ENCODE measurements around the gene GALNT7. TPM values are rescaled to one million over a fixed set of nuclear protein-coding genes. Genes with fewer than 3 reads are reported as not detected.

GALNT7 gene
- total and polyA plus RNA-seq, 9 donors = 9.0 to 23.7 (median 17.6) TPM

DNA sequence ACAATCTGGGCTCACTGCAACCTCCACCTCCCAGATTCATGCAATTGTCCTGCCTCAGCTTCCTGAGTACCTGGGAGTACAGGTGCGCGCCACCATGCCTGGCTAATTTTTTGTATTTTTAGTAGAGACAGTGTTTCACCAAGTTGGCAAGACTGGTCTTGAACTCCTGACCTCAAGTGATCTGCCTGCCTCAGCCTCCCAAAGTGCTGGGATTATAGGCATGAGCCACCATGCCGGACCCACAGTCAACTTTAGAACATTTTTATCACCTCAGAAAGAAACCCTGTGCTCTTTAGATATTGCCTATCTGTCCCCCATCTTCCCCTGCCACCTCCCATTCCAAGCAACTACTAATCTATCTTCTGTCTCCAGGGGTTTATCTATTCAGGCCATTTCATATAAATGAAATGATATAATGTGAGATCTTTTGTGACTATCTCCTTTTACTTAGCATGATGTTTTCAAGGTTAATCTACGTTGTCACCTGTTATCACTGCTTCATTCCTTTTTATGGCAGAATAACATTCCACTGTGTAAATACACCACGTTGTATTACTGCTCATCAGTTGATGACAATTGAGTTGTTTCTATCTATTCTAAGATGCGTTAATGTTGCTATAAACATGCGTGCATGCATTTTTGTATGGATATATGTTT lies 44.3 kb upstream of the GALNT7 start:
- Histone ChIP-seq H3K4me1 (ENCODE audit: insufficient read depth) (no peaks in the 10 kb centered on the region), H3K9me3 (no peaks in the 10 kb centered on the region), H3K27ac (no peak overlapping the region), H3K36me3 (no peaks in the 10 kb centered on the region), H3K27me3 (no peaks in the 10 kb centered on the region), H3K4me3 (no peak overlapping the region)
- intact Hi-C loops (cut with DNase I) = loop anchor here in 1 of 4 donors (10.0 kb wide), 1 partner anchor 590 kb away; no protein-coding TSS in a partner anchor
- TF ChIP-seq POLR2A (IDR thresholded peaks at IDR 0.05) = no peak
- TF ChIP-seq, protein P1, sequence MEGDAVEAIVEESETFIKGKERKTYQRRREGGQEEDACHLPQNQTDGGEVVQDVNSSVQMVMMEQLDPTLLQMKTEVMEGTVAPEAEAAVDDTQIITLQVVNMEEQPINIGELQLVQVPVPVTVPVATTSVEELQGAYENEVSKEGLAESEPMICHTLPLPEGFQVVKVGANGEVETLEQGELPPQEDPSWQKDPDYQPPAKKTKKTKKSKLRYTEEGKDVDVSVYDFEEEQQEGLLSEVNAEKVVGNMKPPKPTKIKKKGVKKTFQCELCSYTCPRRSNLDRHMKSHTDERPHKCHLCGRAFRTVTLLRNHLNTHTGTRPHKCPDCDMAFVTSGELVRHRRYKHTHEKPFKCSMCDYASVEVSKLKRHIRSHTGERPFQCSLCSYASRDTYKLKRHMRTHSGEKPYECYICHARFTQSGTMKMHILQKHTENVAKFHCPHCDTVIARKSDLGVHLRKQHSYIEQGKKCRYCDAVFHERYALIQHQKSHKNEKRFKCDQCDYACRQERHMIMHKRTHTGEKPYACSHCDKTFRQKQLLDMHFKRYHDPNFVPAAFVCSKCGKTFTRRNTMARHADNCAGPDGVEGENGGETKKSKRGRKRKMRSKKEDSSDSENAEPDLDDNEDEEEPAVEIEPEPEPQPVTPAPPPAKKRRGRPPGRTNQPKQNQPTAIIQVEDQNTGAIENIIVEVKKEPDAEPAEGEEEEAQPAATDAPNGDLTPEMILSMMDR (IDR thresholded peaks at IDR 0.05) = no peak
- no peak for TF ChIP-seq EP300 (IDR thresholded peaks at IDR 0.05)
- 91 to 93% (median 92%) methylated on average over 7 of the region's 7 CpGs for WGBS, 3 donors
- DNase-seq = no peak

DNA sequence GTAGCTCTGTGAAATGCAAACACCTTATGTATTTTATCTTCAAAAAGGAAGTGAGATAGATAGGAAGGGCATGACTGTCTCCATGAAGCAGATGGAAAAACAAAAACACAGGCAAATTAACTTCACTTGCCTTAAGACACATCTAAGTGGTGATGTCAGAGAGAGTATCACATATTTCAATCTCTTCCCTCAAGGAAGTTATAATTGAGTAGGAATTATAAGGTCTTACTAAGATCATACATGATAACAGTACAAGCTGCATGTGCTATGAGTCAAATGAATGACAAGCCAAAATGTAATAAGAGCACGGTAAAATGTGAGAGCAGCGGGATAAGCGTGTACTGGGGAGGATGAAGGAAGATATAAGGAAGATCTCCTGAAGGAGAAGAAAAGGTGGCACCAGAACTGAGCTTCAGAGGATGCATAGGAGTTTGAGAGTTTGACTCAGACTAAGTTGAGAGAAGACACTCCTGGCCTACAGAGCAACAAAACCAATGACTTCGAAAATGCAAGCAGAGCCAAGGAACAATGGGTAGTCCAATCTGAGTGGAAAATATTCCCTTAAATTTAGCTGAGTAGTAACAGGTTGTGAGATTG lies 43.3 kb upstream of the GALNT7 start:
- DNase-seq = no peak
- Histone ChIP-seq H3K9me3 (no peaks in the 10 kb centered on the region), H3K27me3 (no peaks in the 10 kb centered on the region), H3K4me1 (ENCODE audit: insufficient read depth) (no peaks in the 10 kb centered on the region), H3K4me3 (no peak overlapping the region), H3K36me3 (no peaks in the 10 kb centered on the region), H3K27ac (no peak overlapping the region)
- intact Hi-C loops (cut with DNase I) = loop anchor here in 1 of 4 donors (10.0 kb wide), 1 partner anchor 591 kb away; no protein-coding TSS in a partner anchor
- TF ChIP-seq EP300 (IDR thresholded peaks at IDR 0.05) (no peak), POLR2A (IDR thresholded peaks at IDR 0.05) (no peak)
- TF ChIP-seq, protein P1 (IDR thresholded peaks at IDR 0.05) = no peak
- WGBS, 3 donors = 84 to 94% (median 93%) methylated on average over 4 of the region's 4 CpGs

DNA sequence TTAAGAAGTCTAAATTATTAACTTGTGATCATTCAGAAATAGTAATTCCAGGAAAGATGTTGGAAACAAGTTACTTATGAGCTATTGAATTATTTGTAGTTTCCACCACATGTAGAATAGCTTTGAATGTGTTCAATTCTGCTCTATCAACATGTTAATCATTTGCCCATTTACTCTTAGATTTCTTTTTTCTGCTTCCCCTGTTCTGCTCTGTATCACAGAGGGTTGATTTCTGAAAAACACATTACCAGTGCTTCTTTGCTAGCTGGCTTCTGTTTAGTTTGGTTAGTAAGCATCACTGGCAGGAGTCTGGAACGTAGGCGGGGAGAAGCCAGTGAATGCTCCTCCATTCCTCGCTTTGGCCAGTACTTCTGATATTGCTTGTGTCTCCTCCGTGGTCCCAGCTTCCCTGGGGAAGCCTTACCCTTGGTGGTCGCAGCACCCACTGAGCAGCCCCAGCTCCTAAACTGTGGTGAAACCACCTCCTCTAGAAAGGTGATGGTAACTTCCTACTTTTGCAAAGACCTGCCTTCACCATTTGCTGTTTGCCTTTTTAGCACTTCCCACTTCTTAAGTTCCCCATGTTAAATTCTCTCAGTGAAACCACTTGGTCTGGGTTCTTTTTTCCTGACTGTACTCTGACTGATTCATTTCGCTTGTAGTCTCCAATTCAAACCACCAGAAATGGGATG lies 40.3 kb upstream of the GALNT7 start:
- no peak for DNase-seq

DNA sequence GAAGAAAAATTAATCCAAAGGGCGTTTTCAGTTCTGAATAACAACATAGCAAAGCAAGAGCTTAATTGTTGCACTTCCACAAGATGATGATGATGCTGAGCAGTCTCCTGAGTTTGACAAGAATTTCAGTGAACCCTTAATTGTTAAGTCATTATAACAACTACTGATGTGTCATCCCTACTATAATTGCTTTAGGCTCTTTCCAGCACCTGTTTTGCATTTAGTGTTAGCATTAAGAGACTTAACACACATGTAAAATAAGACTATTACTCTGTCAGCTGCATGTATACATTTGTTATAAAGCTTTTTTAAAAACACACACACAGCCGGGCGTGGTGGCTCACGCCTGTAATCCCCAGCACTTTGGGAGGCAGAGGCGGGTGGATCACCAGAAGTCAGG lies 37.9 kb upstream of the GALNT7 start:
- intact Hi-C loops (cut with DNase I) = no loop called here
- H3K27ac ChIP-seq = no peak overlapping the region
- DNase-seq = no peak
- 98 to 99% (median 98%) methylated on average over 5 of the region's 5 CpGs for WGBS, 3 donors
- no peaks in the 10 kb centered on the region for H3K4me1 ChIP-seq (ENCODE audit: insufficient read depth)
- H3K4me3 ChIP-seq = no peak overlapping the region
- H3K36me3 ChIP-seq = no peaks in the 10 kb centered on the region
- no peaks in the 10 kb centered on the region for H3K9me3 ChIP-seq
- H3K27me3 ChIP-seq = no peaks in the 10 kb centered on the region
- TF ChIP-seq POLR2A (IDR thresholded peaks at IDR 0.05) = no peak
- no peak for TF ChIP-seq EP300 (IDR thresholded peaks at IDR 0.05)
- TF ChIP-seq, protein P1 (IDR thresholded peaks at IDR 0.05) = no peak

More for the DNA sequence above, 40.3 kb upstream of the GALNT7 start:
- Histone ChIP-seq H3K4me1 (ENCODE audit: insufficient read depth) (no peaks in the 10 kb centered on the region), H3K36me3 (no peaks in the 10 kb centered on the region), H3K27ac (no peak overlapping the region), H3K27me3 (no peaks in the 10 kb centered on the region), H3K4me3 (no peak overlapping the region), H3K9me3 (no peaks in the 10 kb centered on the region)
- TF ChIP-seq EP300 (IDR thresholded peaks at IDR 0.05) (no peak), POLR2A (IDR thresholded peaks at IDR 0.05) (no peak)
- TF ChIP-seq, protein P1 (IDR thresholded peaks at IDR 0.05) = no peak
- intact Hi-C loops (cut with DNase I) = loop anchor here in 1 of 4 donors (10.0 kb wide), 1 partner anchor 594 kb away; no protein-coding TSS in a partner anchor
- WGBS, 3 donors = 92 to 93% (median 92%) methylated on average over 6 of the region's 6 CpGs

Measured in ovary (tissue), 9 donors.